NCI-H1092 treated with DMSO at 0.1 percent for 48 hours (cell line): Measurements from ENCODE around the gene TAF3.

Experiments
- DNase-seq: peaks from one replicate; lab custom pipeline; 2025; lab: John Stamatoyannopoulos, UW

Gene TAF3

GRCh38 chr10:7937315-7937945 lies 119.1 kb downstream of the TAF3 start:
- no peak for DNase-seq

- no peak for DNase-seq
Measured at GRCh38 chr10:7941576-7941975, 123.3 kb downstream of the TAF3 start.

GRCh38 chr10:7942316-7942715 lies 124.0 kb downstream of the TAF3 start:
- no peak for DNase-seq

- no peak for DNase-seq
Measured at GRCh38 chr10:7942859-7943258, 124.6 kb downstream of the TAF3 start.

- no peak for DNase-seq
Measured at GRCh38 chr10:7944215-7944480, 125.8 kb downstream of the TAF3 start.

- no peak for DNase-seq
Measured at GRCh38 chr10:7944537-7944936, 126.2 kb downstream of the TAF3 start.

- DNase-seq = no peak
Measured at GRCh38 chr10:7945034-7945433, 126.7 kb downstream of the TAF3 start.

GRCh38 chr10:7945469-7946187 lies 127.3 kb downstream of the TAF3 start:
- no peak for DNase-seq

- no peak for DNase-seq
Measured at GRCh38 chr10:7948371-7949000, 130.2 kb downstream of the TAF3 start.

GRCh38 chr10:7950981-7951847 lies 132.9 kb downstream of the TAF3 start:
- no peak for DNase-seq

GRCh38 chr10:7952266-7952665 lies 134.0 kb downstream of the TAF3 start:
- DNase-seq = no peak

GRCh38 chr10:7953447-7953846 lies 135.1 kb downstream of the TAF3 start:
- no peak for DNase-seq

GRCh38 chr10:7955446-7955845 lies 137.1 kb downstream of the TAF3 start:
- no peak for DNase-seq

GRCh38 chr10:7956508-7956907 lies 138.2 kb downstream of the TAF3 start:
- DNase-seq = no peak

GRCh38 chr10:7957591-7957990 lies 139.3 kb downstream of the TAF3 start:
- DNase-seq = no peak

- no peak for DNase-seq
Measured at GRCh38 chr10:7958442-7958841, 140.1 kb downstream of the TAF3 start.

GRCh38 chr10:7960108-7960507 lies 141.8 kb downstream of the TAF3 start:
- no peak for DNase-seq

GRCh38 chr10:7962592-7962991 lies 144.3 kb downstream of the TAF3 start:
- DNase-seq = no peak

- no peak for DNase-seq
Measured at GRCh38 chr10:7965457-7965856, 147.2 kb downstream of the TAF3 start.

- DNase-seq = no peak
Measured at GRCh38 chr10:7967035-7967434, 148.7 kb downstream of the TAF3 start.

GRCh38 chr10:7968510-7969112 lies 150.3 kb downstream of the TAF3 start:
- DNase-seq = no peak

- DNase-seq = no peak
Measured at GRCh38 chr10:7969623-7970022, 151.3 kb downstream of the TAF3 start.
